Measurements from ENCODE around the gene BHLHE40. TPM values are rescaled to one million over a fixed set of nuclear protein-coding genes. Genes with fewer than 3 reads are reported as not detected.

The BHLHE40 gene
- total and polyA plus RNA-seq, 2 of the 13 experiments (the other 11 are each of a cell fraction or from before 2014, with no cell fraction given), result 1.8 to 51.0 TPM

DNA sequence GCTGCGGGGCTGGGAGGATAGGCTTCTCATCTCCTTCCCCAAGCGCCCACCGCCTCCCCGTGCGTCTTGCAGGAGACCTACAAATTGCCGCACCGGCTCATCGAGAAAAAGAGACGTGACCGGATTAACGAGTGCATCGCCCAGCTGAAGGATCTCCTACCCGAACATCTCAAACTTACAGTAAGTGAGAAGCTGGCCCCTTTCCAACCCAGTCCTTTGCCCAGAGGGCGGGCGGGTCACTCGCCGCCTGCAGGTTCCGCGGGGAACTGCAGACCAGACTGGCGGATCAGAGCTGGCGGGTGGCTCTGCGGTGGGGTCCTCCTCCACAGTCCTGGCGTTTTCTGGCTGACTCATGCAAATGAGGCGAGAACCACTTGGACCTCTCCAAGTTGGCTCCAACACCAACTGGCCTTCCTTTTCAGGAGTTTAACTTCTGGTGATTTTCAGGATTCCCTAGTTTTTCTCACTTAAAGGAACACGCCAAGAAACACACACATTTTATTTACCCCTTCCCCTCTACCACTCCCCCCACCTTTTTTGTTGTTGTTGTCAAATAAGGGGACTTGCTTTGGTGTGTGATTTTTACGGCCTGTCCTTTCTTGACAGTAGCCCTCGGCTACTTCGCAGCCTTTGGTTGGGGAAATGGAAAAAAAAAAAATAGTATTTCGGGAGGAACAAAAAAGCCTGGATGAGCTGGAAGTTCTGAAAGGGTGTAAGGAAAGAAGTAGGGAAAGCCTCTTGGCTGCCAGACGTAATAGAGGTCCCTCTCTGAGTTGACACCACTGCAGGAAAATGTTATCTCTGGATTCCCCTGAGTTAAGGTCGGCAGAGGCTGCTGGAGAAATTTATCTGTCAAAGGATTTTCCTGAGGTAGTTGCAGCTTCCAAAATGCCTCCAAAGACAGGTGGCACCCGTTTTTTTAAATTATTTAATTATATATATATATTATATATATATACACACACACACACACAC lies 1.3 kb downstream of the BHLHE40 start (continued):
- TF ChIP-seq HIC2 (CRISPR knock-in tag; IDR thresholded peaks at IDR 0.05; ENCODE audit: low read depth), result 0 out of 2 replicates have a peak, but pooled peaks have one; percentile 62
- TF ChIP-seq ZNF841 (CRISPR knock-in tag; IDR thresholded peaks at IDR 0.05; ENCODE audit: borderline replicate concordance), result no peak
- peak; percentile 59; the same call in 1 of the 2 replicates for TF ChIP-seq AFF4 (CRISPR knock-in tag; IDR thresholded peaks at IDR 0.05)
- TF ChIP-seq MYC (CRISPR knock-in tag; IDR thresholded peaks at IDR 0.05; ENCODE audit: borderline replicate concordance), result peak; percentile 55; the same call in 1 of the 2 replicates
- TF ChIP-seq ZNF510 (CRISPR knock-in tag; IDR thresholded peaks at IDR 0.05; ENCODE audit: low read depth), result no peak
- peak; percentile 73; the same call in 1 of the 2 replicates for TF ChIP-seq MAZ (IDR thresholded peaks at IDR 0.05; ENCODE audit: borderline replicate concordance, low read depth, low read length)
- TF ChIP-seq MAZ (CRISPR knock-in tag; IDR thresholded peaks at IDR 0.05; ENCODE audit: low read depth), result peak; percentile 57; the same call in 1 of the 2 replicates
- peak; percentile 57; the same call in 1 of the 2 replicates for TF ChIP-seq CBFB (CRISPR knock-in tag; IDR thresholded peaks at IDR 0.05)
- no peak for TF ChIP-seq ZBTB4 (CRISPR knock-in tag; IDR thresholded peaks at IDR 0.05; ENCODE audit: borderline replicate concordance)
- no peak for TF ChIP-seq PLSCR1 (CRISPR knock-in tag; IDR thresholded peaks at IDR 0.05; ENCODE audit: borderline replicate concordance)
- TF ChIP-seq CSRNP1 (CRISPR knock-in tag; IDR thresholded peaks at IDR 0.05), result 0 out of 2 replicates have a peak, but pooled peaks have one; percentile 1
- no peak for TF ChIP-seq ZNF615 (CRISPR knock-in tag; IDR thresholded peaks at IDR 0.05; ENCODE audit: borderline replicate concordance)
- TF ChIP-seq BCL6 (CRISPR knock-in tag; IDR thresholded peaks at IDR 0.05), result peak; percentile 70
- peak; percentile 84 for TF ChIP-seq HDAC1 (CRISPR knock-in tag; IDR thresholded peaks at IDR 0.05)
